ENCODE results near the gene PLXNA4.

The PLXNA4 gene

DNA sequence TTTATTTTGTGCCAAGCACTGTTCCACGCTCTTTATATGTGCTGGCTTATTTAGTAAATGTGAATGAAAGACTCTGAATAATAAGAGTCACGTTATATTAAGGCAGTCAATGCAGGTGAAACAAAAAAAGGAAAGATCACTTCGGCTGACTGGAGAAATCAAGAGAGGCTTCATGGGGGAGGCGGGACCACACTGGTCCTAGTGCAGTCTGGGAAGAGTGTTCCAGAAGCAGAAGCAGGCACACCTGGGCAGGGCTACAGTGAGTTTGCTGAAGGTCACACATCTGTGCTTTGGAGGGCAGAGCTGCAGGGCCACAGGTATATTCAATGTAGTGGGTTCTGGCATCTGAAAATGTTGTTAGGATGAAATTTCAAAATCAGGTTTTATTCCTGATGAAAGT, 176.9 kb downstream of the PLXNA4 start:
- TF ChIP-seq TAF1 (IDR thresholded peaks at IDR 0.05; ENCODE audit: borderline replicate concordance, insufficient read depth, low read length) (no peak), POLR2AphosphoS5 (IDR thresholded peaks at IDR 0.05; ENCODE audit: low read depth, low read length) (no peak), SIN3A (IDR thresholded peaks at IDR 0.05; ENCODE audit: borderline replicate concordance, insufficient read depth, low read length) (no peak), FOXP2 (optimal IDR thresholded peaks at IDR 0.05; ENCODE audit: borderline replicate concordance, extremely low read depth, extremely low read length, insufficient read depth) (no peak)
- TF ChIP-seq, protein P1, sequence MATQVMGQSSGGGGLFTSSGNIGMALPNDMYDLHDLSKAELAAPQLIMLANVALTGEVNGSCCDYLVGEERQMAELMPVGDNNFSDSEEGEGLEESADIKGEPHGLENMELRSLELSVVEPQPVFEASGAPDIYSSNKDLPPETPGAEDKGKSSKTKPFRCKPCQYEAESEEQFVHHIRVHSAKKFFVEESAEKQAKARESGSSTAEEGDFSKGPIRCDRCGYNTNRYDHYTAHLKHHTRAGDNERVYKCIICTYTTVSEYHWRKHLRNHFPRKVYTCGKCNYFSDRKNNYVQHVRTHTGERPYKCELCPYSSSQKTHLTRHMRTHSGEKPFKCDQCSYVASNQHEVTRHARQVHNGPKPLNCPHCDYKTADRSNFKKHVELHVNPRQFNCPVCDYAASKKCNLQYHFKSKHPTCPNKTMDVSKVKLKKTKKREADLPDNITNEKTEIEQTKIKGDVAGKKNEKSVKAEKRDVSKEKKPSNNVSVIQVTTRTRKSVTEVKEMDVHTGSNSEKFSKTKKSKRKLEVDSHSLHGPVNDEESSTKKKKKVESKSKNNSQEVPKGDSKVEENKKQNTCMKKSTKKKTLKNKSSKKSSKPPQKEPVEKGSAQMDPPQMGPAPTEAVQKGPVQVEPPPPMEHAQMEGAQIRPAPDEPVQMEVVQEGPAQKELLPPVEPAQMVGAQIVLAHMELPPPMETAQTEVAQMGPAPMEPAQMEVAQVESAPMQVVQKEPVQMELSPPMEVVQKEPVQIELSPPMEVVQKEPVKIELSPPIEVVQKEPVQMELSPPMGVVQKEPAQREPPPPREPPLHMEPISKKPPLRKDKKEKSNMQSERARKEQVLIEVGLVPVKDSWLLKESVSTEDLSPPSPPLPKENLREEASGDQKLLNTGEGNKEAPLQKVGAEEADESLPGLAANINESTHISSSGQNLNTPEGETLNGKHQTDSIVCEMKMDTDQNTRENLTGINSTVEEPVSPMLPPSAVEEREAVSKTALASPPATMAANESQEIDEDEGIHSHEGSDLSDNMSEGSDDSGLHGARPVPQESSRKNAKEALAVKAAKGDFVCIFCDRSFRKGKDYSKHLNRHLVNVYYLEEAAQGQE (IDR thresholded peaks at IDR 0.05; ENCODE audit: insufficient read depth in 1 of 2, low read depth in 2 of 2, low read length in 2 of 2): no peak

DNA sequence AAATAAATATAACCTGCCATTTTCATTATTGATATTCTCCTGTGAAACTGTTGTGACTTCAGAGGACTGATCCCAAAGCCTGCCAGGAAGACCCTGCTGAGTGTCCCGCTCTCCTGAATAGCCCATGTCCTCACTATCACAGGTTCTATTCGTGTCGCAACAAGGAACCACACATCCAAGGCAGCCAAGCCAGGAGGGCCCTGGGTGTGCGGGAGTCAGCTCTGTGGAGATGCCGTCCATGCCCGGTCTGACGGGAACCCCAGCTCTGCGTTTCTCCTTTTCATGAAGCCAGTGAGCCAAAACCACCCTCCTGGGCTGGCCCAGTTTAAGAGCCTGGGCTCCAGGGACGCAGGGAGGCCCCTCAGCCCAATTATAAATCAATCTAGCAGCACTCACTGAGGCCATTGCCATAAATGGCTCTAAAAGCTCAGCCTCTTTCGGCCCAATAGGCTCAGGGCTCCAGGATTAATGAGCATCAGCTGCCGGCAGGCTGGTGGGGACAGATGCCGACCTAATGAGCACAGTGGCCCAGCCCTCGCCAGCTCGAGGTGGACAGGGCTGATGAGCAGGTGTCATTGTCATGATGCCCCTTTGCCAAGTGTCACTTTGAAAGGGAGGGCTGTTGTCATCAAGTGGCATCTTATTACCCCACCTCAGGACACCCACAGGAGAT, 177.9 kb downstream of the PLXNA4 start:
- no peak for TF ChIP-seq FOXP2 (optimal IDR thresholded peaks at IDR 0.05; ENCODE audit: borderline replicate concordance, extremely low read depth, extremely low read length, insufficient read depth)
- no peak for TF ChIP-seq POLR2AphosphoS5 (IDR thresholded peaks at IDR 0.05; ENCODE audit: low read depth, low read length)
- TF ChIP-seq SIN3A (IDR thresholded peaks at IDR 0.05; ENCODE audit: borderline replicate concordance, insufficient read depth, low read length): no peak
- TF ChIP-seq, protein P1 (IDR thresholded peaks at IDR 0.05; ENCODE audit: insufficient read depth in 1 of 2, low read depth in 2 of 2, low read length in 2 of 2): no peak

DNA sequence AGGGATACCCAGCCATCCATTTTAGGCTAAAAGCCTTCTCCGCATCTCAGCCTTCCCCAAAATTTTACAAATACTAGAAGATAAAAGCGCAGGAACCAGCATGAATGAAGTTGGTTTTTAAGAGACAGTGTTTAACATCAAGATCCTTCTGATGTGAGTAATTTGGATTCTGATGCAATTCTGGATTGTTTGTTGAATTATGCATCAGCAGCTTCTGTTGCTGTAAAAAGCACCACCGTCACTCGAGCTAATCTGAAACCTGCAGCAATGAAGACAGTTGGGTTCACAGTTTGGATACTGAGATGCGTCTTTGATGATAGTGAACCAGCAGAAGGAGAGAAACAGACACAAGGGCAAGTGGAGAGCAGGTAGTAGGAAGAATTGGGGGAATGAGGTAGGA, 179.2 kb downstream of the PLXNA4 start:
- TF ChIP-seq, protein P1 (IDR thresholded peaks at IDR 0.05; ENCODE audit: insufficient read depth in 1 of 2, low read depth in 2 of 2, low read length in 2 of 2): no peak
- TF ChIP-seq TAF1 (IDR thresholded peaks at IDR 0.05; ENCODE audit: borderline replicate concordance, insufficient read depth, low read length) (no peak), POLR2AphosphoS5 (IDR thresholded peaks at IDR 0.05; ENCODE audit: low read depth, low read length) (no peak), SIN3A (IDR thresholded peaks at IDR 0.05; ENCODE audit: borderline replicate concordance, insufficient read depth, low read length) (no peak), FOXP2 (optimal IDR thresholded peaks at IDR 0.05; ENCODE audit: borderline replicate concordance, extremely low read depth, extremely low read length, insufficient read depth) (no peak)

- TF ChIP-seq SIN3A (IDR thresholded peaks at IDR 0.05; ENCODE audit: borderline replicate concordance, insufficient read depth, low read length) (no peak), TAF1 (IDR thresholded peaks at IDR 0.05; ENCODE audit: borderline replicate concordance, insufficient read depth, low read length) (no peak), FOXP2 (optimal IDR thresholded peaks at IDR 0.05; ENCODE audit: borderline replicate concordance, extremely low read depth, extremely low read length, insufficient read depth) (no peak), POLR2AphosphoS5 (IDR thresholded peaks at IDR 0.05; ENCODE audit: low read depth, low read length) (no peak)
- TF ChIP-seq, protein P1 (IDR thresholded peaks at IDR 0.05; ENCODE audit: insufficient read depth in 1 of 2, low read depth in 2 of 2, low read length in 2 of 2): no peak
Measured at GRCh38 chr7:132395361-132395760, 180.9 kb downstream of the PLXNA4 start.
